Keratinocyte (primary cell): ENCODE data around the gene VSIG8. TPM values are rescaled to one million over a fixed set of nuclear protein-coding genes. Genes with fewer than 3 reads are reported as not detected.

Experiments
- DNase-seq: peaks from one replicate; pipeline ENCODE4 v3.0.0-alpha.2; 2011; ENCODE audit warnings: low read depth, missing footprints, low spot score
- FAIRE-seq: peaks from 2 replicates; lab custom pipeline; 2011; peaks lifted over from hg19 to GRCh38; lab: Jason Lieb, UNC
- H2AFZ ChIP-seq: 2 replicates; pipeline ENCODE4 v1.6.0; 2012; ENCODE audit warnings: low read length, control low read depth, inconsistent platforms; ENCODE audit not compliant: control insufficient read depth
- H3K27ac ChIP-seq: 2 replicates; pipeline ENCODE4 v1.5.1; 2011; ENCODE audit warnings: low read length; ENCODE audit not compliant: control insufficient read depth, insufficient read depth
- H3K27me3 ChIP-seq: 3 replicates; pipeline ENCODE4 v1.6.0; 2011; ENCODE audit warnings: low read length; ENCODE audit not compliant: control insufficient read depth, insufficient read depth; ENCODE audit errors: extremely low read depth
- H3K36me3 ChIP-seq, 2 experiments: 2 replicates in 1 of 2; 3 replicates in 1 of 2; pipeline ENCODE4 v1.5.1; 2011; ENCODE audit warnings: low read length in 2 of 2, mild to moderate bottlenecking in 1 of 2; ENCODE audit not compliant: control insufficient read depth in 2 of 2, insufficient read depth in 2 of 2; ENCODE audit errors: extremely low read depth in 1 of 2
- H3K4me1 ChIP-seq: 3 replicates; pipeline ENCODE4 v1.5.1; 2011; ENCODE audit warnings: low read length; ENCODE audit not compliant: control insufficient read depth, insufficient read depth; ENCODE audit errors: extremely low read depth
- H3K4me2 ChIP-seq: 3 replicates; pipeline ENCODE4 v1.6.0; 2011; ENCODE audit warnings: low read depth, low read length; ENCODE audit not compliant: control insufficient read depth, insufficient read depth; ENCODE audit errors: extremely low read depth
- H3K4me3 ChIP-seq, 3 experiments: fragments of 200-600 bp in 1 of 3; sonication (generic) in 1 of 3; 2 replicates in 2 of 3; 3 replicates in 1 of 3; pipeline ENCODE4 v1.5.1; 2011 to 2016; ENCODE audit warnings: low read length in 3 of 3, mild to moderate bottlenecking in 3 of 3, control low read depth in 2 of 3, inconsistent platforms in 1 of 3, low read depth in 1 of 3, mixed read lengths in 1 of 3, mixed run types in 1 of 3, moderate library complexity in 1 of 3; ENCODE audit not compliant: control insufficient read depth in 2 of 3, insufficient read depth in 2 of 3; ENCODE audit errors: extremely low read depth in 1 of 3
- H3K79me2 ChIP-seq: 2 replicates; pipeline ENCODE4 v1.6.0; 2012; ENCODE audit warnings: low read length; ENCODE audit not compliant: control insufficient read depth, insufficient read depth
- H3K9ac ChIP-seq: 3 replicates; pipeline ENCODE4 v1.6.0; 2011; ENCODE audit warnings: low read length; ENCODE audit not compliant: control insufficient read depth, insufficient read depth; ENCODE audit errors: extremely low read depth
- H3K9me1 ChIP-seq: 3 replicates; pipeline ENCODE4 v1.6.0; 2011; ENCODE audit warnings: low read length; ENCODE audit not compliant: control insufficient read depth, insufficient read depth; ENCODE audit errors: extremely low read depth
- H3K9me3 ChIP-seq: 2 replicates; pipeline ENCODE4 v1.5.1; 2012; ENCODE audit warnings: low read depth, low read length; ENCODE audit not compliant: control insufficient read depth
- H4K20me1 ChIP-seq: 3 replicates; pipeline ENCODE4 v1.6.0; 2011; ENCODE audit warnings: low read length; ENCODE audit not compliant: control insufficient read depth, insufficient read depth; ENCODE audit errors: extremely low read depth
- EZH2 ChIP-seq: IDR thresholded peaks from one replicate; pipeline ENCODE4 v1.6.1; 2012; ENCODE audit warnings: inconsistent platforms, mild to moderate bottlenecking, low read length, moderate library complexity
- dilution Hi-C: fragments of 300-500 bp; cut with MboI; formaldehyde crosslinking; loops from one replicate; pipeline ENCODE4 v1.7.0; 2020; ENCODE audit warnings: low sequenced_read_pairs; ENCODE audit not compliant: extremely low pct_ligation_motif_present
- polyA plus RNA-seq, 5 experiments: library from polyadenylated mRNA; depleted of rRNA in 3 of 5; stranded (reverse) in 3 of 5; stranded (forward) in 1 of 5; unstranded in 1 of 5; fragments of >200 nt; gene quantifications; 1 replicate in 1 of 5; 2 replicates in 3 of 5; 3 replicates in 1 of 5; pipeline versions ENCODE4 v1.2.1 to v1.2.3, GENCODE V29; 2011 to 2012; ENCODE audit warnings: missing spikeins in 2 of 5, low read depth in 1 of 5, low replicate concordance in 1 of 5
- TF ChIP-seq, protein P1 (sequence below), 3 experiments: IDR thresholded peaks in 1 of 3; conservative IDR thresholded peaks in 1 of 3; optimal IDR thresholded peaks in 1 of 3; 2 replicates in 2 of 3; 3 replicates in 1 of 3; pipeline versions ENCODE3 to v1.5.1; 2011; ENCODE audit warnings: low read length in 3 of 3, mild to moderate bottlenecking in 3 of 3, moderate library complexity in 2 of 3, control low read depth in 1 of 3, inconsistent platforms in 1 of 3; ENCODE audit not compliant: insufficient read depth in 2 of 3; ENCODE audit errors: extremely low read depth in 1 of 3

Gene VSIG8
- polyA plus RNA-seq, 1 donor (not counting 4 experiments of a cell fraction or from before 2014, with no cell fraction given), result 0.56 TPM

DNA sequence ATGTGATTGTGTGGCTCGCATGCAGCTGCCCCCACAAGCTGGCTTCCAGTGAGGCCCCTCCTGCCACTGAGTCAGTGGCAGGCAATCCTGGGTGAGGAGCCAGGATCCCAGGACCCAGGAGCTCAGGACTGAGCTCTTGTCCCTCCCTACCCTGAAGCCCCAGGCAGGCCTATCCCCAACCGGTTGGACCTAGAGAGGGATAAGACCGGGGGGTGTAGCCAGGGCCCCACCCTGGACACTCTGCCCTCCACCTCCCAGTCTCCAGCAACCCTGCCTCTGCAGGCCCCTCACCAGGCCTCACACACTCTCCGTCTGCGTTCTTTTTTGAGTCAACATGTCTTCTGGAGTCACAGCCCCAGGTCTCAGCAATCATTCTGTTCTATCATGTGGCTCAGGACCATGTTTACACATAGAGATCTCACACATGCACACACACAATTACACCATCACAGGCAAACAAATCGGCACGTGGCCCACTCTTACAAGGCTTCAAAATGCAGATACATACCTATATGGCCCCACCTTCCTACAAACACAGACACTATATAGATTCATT lies 2.6 kb downstream of the VSIG8 start:
- TF ChIP-seq, protein P1, sequence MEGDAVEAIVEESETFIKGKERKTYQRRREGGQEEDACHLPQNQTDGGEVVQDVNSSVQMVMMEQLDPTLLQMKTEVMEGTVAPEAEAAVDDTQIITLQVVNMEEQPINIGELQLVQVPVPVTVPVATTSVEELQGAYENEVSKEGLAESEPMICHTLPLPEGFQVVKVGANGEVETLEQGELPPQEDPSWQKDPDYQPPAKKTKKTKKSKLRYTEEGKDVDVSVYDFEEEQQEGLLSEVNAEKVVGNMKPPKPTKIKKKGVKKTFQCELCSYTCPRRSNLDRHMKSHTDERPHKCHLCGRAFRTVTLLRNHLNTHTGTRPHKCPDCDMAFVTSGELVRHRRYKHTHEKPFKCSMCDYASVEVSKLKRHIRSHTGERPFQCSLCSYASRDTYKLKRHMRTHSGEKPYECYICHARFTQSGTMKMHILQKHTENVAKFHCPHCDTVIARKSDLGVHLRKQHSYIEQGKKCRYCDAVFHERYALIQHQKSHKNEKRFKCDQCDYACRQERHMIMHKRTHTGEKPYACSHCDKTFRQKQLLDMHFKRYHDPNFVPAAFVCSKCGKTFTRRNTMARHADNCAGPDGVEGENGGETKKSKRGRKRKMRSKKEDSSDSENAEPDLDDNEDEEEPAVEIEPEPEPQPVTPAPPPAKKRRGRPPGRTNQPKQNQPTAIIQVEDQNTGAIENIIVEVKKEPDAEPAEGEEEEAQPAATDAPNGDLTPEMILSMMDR (optimal IDR thresholded peaks at IDR 0.05 in 1 of 3, IDR thresholded peaks at IDR 0.05 in 1 of 3, conservative IDR thresholded peaks at IDR 0.05 in 1 of 3; ENCODE audit: extremely low read depth in 1 of 3, insufficient read depth in 2 of 3, low read length in 3 of 3), result no peak
- no peak for TF ChIP-seq EZH2
- dilution Hi-C loops, result no loop called here
- Histone ChIP-seq H3K27ac (no peak overlapping the region), H3K27me3 (no peaks in the 10 kb centered on the region), H3K9me3 (no peaks in the 10 kb centered on the region), H3K36me3 (no peaks in the 10 kb centered on the region), H4K20me1 (no peaks in the 10 kb centered on the region), H3K9me1 (no peaks in the 10 kb centered on the region), H3K9ac (no peak overlapping the region), H3K79me2 (no peaks in the 10 kb centered on the region), H2AFZ (no peak overlapping the region), H3K4me1 (peaks cover 24% of the 10 kb centered on the region), H3K4me2 (no peak overlapping the region), H3K4me3 (no peak overlapping the region)
- DNase-seq (no peak), FAIRE-seq (no peak)

DNA sequence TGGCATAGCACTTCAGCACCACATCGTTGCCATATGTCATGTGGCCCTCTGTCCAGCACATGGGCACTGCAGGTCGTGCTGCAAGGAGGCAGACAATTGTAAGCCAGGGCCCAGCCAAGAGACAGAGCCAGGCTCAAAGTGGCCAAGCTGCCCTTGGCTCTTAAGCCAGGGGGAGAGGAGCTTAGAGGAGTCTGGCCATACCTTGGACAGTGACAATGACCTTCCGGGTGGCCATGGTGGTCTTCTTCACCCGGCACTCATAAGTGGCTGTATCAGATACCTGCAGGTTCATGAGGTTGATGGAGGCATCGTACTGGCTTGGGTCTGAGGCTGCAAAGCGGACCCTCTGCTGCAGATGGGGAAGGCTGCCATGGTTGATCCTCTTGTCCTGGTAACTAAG lies 4.6 kb downstream of the VSIG8 start:
- Histone ChIP-seq H2AFZ (no peak overlapping the region), H3K9me1 (no peaks in the 10 kb centered on the region), H4K20me1 (no peaks in the 10 kb centered on the region), H3K4me1 (peaks cover 27% of the 10 kb centered on the region), H3K36me3 (no peaks in the 10 kb centered on the region), H3K79me2 (no peaks in the 10 kb centered on the region), H3K27me3 (no peaks in the 10 kb centered on the region), H3K9me3 (no peaks in the 10 kb centered on the region), H3K27ac (no peak overlapping the region), H3K4me2 (no peak overlapping the region), H3K9ac (no peak overlapping the region), H3K4me3 (no peak overlapping the region)
- TF ChIP-seq EZH2, result no peak
- TF ChIP-seq, protein P1 (optimal IDR thresholded peaks at IDR 0.05 in 1 of 3, IDR thresholded peaks at IDR 0.05 in 1 of 3, conservative IDR thresholded peaks at IDR 0.05 in 1 of 3; ENCODE audit: extremely low read depth in 1 of 3, insufficient read depth in 2 of 3, low read length in 3 of 3), result no peak
- FAIRE-seq (no peak), DNase-seq (no peak)
- dilution Hi-C loops, result no loop called here
